PC-9 (cell line): ENCODE data around the gene AAMDC.

Source experiments
- EZH2 ChIP-seq: fragments of 200-600 bp; sonication (generic); IDR thresholded peaks from 2 replicates; pipeline ENCODE4 v1.8.0; 2017; ENCODE audit warnings: antibody characterized with exemption, low read depth
- TF ChIP-seq, protein P1 (sequence below): fragments of 200-600 bp; sonication (generic); conservative IDR thresholded peaks from 2 replicates; pipeline ENCODE4 v1.6.1; 2017; ENCODE audit warnings: mixed run types, antibody characterized with exemption, mild to moderate bottlenecking, moderate library complexity

DNA sequence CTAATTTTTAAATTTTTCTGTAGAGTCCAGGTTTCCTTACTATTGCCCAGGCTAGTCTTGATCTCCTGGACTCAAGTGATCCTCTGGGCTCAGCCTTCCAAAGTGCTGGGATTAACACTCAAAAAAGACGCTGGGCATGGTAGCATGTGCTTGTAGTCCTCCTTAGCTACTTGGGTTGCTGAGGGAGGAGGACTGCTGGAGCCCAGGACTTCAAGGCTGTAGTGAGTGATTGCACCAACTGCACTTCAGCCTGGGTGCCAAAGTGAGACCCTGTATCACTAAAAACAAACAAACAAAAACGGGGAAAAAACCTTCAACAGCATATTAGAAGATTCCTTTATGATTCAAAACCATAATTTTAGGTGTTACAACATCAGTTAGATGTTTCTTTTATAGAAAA lies 45.0 kb upstream of the AAMDC start:
- TF ChIP-seq, protein P1, sequence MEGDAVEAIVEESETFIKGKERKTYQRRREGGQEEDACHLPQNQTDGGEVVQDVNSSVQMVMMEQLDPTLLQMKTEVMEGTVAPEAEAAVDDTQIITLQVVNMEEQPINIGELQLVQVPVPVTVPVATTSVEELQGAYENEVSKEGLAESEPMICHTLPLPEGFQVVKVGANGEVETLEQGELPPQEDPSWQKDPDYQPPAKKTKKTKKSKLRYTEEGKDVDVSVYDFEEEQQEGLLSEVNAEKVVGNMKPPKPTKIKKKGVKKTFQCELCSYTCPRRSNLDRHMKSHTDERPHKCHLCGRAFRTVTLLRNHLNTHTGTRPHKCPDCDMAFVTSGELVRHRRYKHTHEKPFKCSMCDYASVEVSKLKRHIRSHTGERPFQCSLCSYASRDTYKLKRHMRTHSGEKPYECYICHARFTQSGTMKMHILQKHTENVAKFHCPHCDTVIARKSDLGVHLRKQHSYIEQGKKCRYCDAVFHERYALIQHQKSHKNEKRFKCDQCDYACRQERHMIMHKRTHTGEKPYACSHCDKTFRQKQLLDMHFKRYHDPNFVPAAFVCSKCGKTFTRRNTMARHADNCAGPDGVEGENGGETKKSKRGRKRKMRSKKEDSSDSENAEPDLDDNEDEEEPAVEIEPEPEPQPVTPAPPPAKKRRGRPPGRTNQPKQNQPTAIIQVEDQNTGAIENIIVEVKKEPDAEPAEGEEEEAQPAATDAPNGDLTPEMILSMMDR, result no peak
- TF ChIP-seq EZH2, result no peak
